Measurements from ENCODE around the gene LAD1.

The LAD1 gene, protein sequence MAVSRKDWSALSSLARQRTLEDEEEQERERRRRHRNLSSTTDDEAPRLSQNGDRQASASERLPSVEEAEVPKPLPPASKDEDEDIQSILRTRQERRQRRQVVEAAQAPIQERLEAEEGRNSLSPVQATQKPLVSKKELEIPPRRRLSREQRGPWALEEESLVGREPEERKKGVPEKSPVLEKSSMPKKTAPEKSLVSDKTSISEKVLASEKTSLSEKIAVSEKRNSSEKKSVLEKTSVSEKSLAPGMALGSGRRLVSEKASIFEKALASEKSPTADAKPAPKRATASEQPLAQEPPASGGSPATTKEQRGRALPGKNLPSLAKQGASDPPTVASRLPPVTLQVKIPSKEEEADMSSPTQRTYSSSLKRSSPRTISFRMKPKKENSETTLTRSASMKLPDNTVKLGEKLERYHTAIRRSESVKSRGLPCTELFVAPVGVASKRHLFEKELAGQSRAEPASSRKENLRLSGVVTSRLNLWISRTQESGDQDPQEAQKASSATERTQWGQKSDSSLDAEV

DNA sequence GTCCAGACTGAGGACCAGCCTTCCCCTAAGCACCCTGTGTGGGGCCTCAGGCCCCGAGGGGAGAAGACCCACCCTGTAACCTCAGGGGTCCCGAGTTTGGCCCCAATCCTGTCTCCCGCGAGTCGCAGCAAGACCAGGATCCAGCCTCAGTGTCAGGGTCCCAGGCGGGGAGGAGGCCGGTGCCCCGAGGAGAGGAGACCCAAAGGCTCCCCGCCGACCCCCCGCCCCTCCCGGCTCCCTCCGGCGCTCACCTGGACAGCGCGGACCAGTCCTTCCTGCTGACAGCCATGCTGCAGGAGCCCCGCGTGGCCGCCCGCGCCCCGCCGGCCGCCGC lies at the start of gene LAD1:
Gene LAD1, minus strand, starts transcription at position 307 of the 334 bp plus-strand sequence. Its CDS starts 18 bp downstream, at position 289.
- no peak for DNase-seq

DNA sequence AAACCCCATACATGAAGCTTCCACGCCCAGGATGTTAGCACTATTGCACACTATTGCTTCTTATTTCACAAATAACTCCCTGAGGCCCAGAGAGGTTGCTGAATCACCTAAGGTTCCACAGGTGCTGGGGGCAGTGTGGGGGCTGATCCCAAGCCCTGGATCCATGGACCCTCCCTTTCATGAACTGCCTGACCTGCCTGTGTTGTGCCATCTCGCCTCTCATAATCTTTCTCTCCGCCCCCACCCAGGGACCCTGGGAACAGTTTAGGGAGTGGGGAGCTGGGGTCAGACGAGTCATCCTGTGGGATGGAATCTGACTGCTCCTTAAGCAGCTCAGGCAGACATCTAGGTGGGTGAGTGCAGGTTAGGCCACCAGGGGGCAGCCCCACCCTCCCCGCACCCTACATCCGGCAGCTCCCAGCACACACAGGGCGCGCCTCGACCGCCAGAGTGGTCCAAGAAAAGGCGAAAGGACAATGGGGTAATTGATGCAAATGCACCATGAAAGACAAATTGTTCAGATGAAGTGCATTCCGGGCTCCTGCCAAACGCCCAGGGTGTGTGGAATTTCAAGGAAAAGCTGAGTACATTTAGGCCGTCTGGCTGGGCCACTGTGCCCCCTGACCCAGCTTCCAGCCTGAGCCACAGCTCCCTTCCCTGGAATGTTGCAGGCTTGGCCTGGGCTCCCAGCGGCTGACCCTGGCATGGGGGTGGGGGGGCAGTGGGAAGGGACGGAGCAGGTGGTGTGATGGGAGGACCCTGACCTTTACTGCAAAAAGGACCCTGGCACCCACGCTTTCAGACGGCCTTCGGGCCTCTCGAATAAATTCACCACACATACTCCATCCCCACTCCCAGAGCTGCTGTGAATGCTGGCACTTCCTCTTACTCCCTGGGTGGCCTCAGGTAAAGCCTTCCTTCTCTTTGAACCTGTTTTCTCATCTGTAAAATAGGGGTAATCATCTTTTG lies 49.1 kb upstream of the LAD1 start:
- peak; percentile 69 for DNase-seq

DNA sequence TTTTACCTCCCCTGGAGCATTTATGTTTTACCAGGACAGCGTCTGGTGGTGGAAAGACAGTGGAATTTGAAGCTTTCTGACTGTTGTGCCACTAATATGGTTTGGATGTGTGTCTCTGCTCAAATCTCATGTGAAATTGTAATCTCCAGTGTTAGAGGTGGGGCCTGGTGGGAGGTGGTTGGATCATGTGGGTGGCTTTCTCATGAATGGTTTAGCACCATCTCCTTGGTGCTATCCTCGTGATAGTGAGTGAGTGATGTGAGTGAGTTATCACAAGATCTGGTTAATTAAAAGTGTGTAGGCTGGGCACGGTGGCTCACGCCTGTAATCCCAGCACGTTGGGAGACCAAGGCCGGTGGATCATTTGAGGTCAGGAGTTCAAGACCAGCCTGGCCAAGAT lies 46.2 kb upstream of the LAD1 start:
- no peak for DNase-seq

DNA sequence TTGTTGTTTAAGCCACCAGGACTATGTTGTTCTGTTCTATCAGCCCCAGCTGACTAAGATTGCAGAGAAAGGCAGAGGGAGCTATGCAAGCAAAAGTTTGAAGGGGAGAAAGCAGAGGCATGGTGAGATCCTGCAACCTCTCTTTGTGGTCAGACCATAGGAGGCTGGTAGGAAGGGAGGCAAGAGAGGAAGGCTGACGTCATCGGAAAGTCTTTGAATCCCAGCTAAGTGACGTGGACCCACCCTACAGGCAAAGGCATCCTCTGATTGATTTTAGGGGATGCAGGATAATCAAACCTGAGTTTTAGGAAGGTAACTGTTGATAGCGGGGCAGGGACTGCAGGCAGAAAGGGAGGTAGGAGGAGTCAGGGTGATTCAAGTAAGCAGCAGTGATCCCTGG lies 45.7 kb upstream of the LAD1 start:
- DNase-seq: peak; percentile 54

DNA sequence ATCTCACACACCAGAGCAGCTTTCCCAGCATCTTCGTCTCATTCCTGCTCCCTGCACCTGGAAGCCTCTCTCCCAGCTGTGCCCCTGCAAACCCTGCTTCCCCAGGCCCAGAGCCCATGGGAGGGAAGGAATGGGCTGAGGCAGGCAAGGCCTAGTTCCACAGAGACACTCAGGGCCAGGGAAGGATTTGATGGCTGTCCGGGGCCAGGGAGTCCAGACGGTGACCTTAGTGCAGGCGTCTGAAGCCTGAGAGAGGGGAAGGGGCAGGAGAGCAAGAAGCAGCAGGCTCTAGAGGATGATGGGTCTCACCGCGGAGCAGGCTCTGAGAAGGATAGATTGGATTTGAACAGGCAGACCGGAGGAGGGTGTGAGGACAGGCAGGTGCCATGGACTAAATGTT lies 44.6 kb upstream of the LAD1 start:
- no peak for DNase-seq

DNA sequence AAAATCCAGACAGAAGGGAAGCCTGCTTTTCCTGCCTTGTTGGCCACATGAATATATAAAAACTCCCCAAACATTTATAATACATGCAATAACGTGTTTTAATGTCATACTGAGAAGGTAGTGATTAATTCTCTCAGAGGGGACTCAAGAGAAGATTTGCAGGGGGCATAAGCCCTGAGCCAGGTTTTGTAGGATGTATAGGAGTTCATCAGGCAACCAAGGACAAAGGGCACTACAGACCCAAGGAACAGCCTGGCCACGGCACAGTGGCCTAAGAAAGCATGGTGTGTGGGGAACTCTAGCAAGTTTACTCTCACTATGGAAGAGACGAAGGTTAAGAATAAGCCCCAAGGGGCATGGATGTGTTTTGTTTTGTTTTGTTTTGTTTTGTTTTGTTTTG lies 37.8 kb upstream of the LAD1 start:
- DNase-seq: no peak

DNA sequence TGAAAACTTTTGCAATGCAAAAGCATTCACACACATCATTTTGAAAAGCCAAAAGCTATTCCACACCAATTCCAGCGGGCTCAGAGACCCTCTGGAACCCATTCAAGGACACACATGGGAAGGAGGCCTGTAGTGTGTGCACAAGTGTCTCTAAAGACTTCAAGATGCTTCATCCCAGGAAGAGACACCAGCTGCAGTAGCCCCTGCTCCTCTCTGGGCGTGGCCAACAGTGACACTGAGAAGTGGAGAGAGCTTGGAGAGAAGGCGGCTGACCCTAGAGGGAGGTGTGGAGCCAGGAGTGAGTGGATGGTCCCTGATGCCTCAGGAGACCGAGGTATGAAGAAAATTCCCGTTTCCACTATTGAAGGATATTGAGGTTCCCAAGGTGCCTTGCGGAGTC lies 37.3 kb upstream of the LAD1 start:
- peak; percentile 46 for DNase-seq

DNA sequence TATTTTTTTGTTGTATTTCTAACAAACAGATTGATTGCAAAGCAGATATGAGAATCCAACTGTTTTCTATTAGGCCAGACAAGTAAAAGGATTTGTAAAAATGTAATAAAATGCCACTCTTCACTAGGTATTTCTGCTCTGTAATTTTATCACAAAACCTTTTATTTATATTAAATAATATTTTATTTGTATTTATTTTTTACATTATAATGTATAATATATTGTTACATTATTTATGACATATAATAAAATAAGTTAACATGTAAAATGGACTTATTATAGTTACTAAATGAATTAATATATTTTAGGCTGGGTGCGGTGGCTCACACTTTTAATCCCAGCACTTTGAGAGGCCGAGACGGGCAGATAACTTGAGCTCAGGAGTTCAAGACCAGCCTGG lies 35.1 kb upstream of the LAD1 start:
- DNase-seq: no peak

DNA sequence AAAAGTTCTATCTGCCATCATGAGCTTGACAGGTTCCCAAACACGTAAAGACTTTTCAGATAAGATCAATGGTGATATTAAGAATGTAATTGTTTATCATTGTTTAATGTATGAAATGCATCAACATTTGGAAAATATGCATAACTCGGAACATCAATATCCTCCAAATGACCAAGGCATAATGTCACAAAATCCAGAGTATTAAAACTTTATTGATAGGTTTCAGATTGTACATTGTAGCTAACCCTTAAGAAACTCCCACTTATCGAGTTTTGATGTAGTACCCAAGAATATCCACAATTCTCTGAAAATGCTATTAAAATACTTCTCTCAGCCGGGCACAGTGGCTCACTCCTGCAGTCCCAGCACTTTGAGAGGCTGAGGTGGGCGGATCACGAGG lies 34.5 kb upstream of the LAD1 start:
- DNase-seq: no peak

DNA sequence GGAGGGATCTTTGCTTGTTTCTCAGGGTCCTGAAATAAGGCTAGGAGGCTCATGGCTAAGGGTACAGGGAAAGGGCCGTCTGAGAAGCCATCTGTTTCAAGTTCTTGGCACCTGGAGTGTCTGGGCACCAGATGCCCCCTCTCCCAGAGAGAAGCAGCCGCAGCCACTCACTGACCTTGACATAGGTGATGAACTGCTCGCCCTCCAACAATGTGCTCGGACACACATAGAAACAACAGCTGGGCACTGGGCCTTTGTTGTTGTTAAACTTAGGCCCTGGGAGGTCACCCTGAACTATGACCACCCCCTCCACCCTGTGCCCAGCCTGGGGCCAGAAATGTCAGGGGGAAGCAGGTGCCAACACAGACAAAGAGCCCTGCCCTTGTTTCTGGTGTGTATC lies 31.7 kb upstream of the LAD1 start:
- no peak for DNase-seq

DNA sequence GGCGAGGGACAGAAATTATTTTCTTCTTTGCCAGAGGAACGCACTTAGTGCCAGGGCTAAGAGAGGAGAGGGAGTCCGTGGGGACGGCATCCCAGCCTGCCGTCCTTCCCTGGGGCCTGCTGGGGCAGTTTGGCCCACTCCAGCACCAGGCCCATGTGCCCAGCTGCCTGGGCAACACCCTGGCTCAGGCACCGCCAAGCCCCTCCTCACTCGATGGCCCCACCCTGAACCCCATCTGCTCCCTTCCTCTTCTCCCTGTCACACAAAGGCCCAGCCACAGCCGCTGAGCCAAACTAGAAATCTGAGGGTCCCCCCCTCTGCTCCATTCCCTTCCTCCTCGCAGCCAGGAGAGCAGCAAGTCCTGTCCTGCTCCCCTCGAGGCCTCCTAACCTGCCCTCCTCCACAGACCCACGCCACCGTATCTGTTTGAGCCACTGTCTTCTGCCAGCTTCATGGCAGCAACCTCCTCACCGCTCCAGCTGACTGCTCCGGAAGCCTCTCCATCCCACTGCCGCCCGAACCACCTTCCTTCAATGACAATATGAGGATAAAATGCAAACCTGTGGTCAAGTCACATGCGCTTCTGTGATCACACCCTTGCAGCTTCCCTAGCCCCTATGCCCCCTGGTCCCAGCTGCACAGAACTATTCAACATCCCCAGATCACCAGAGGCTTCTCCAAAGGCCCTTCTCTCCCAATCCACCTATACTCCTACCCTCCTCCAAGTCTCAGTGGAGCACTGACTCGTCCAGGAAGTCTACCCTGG lies 30.8 kb upstream of the LAD1 start:
- no peak for DNase-seq

DNA sequence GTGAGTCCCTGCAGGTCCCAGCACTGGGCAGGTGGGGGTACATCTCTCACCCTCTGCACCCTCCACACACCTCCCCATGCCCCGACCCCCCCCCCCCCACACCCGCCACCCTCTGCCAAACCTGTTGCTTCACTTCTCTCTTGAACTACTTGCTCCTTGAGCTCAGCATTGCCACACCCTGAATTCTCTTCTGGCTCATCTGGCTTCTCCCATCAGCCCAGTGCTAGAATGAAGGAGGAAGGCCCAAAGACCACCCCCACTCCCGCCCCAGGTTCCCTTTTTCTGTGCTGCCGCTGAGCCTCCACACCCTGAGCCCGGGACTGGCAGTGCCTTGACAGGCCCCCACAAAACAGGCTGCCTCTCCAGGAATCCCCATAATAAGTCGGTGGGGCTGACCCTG lies 28.8 kb upstream of the LAD1 start:
- no peak for DNase-seq

DNA sequence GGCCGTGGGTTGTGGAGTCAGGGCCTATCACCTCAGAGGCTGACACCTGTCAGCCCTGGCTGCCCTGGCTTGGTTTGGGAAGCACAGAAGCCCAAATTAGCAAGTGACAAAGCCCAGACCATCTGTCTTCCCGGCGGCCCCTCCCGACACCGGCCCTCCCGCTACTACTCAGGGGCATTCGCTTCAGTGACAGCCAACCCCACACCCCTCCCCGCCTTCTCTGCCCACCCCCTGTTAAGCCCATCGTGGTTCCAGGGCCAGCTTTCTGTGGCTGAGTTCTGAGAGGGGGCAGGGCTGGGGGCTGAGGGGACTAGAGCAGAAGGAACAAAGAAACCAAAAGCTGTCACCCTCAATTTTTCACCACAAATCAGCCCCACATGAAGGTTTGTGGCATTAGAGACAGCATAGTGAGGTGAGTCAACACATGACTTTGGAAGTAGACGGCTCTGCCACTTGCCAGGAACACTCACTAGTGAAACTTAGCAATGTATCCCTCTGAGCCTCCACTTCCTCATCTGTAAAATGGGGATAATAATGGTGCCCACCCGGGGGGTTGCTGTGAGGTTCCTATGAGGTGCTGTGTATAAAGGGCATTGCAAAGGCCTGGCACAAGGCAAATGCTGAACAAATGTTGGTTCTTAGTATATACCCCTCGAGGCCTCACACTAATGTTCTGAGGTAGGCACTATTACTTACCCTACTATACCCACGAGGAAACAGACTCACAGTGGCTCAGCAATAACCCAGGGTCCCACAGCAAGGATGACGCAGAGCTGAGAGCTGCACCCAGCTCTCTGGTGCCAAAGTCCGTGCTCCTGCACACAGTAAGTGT lies 27.6 kb upstream of the LAD1 start:
- peak; percentile 22 for DNase-seq

DNA sequence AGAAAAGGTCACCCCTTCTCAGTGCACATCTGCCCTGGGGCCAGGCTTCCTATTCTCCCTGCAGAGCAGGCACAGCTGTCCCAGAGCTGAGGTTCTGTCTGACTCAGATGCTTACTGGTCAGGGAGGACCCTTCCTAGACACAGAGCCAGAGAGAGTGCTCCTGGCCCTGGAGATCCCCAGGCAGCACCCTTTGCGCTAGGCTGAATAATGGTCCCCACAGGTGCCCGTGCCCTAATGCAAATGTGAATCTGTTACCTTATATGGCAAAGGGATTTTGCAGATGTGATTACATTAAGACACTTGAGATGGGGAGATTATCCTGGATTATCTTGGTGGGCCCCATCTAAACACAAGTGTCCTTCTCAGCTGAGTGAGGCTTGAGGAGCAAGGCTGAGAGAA lies 25.0 kb upstream of the LAD1 start:
- no peak for DNase-seq

DNA sequence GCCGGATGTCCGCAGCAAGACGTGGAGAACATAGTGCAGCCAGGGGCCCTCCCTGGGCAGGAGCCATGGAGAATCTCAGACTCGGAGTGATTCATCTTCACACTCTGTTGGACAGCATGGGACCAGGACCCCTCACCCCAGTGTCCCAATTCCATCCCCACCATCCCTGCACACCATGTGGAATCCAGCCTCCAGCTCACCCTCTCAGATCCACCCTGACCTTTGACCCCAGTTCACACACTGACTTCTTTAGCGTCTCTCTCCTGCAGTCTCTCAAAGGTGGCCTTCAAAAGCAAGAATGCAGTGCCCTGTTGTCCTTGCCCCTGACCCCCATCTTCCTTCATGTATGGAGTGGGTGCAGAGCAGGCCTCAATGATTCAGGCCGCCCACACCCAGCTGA lies 24.5 kb upstream of the LAD1 start:
- no peak for DNase-seq

DNA sequence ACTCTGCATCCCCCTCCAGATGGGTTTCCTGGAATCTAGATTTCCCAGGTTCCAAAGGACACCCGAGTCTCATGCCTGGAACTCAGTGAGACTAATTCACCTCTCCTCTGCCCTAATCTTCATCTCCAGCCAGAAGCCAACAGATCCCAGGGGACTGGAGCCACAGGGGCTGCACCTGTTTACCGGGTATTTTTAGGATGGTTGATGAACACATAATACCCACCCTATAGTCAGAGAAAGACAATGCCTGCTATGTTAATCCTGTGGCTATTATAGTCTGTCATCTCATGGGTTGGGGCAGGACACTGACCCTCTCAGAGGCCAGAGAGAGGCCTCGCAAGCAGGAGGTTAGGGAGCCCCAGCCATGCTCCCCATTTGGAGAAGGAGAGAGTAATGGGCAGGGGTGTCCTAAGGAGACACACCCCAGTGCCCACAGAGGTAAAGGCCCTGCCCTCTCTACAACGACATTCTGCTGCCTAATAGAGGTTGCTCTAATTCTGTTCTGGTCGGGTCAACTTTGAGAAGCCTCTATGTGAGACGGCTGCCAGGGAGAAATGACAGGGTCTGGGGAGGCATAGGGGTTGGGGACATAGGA lies 23.4 kb upstream of the LAD1 start:
- DNase-seq: no peak

DNA sequence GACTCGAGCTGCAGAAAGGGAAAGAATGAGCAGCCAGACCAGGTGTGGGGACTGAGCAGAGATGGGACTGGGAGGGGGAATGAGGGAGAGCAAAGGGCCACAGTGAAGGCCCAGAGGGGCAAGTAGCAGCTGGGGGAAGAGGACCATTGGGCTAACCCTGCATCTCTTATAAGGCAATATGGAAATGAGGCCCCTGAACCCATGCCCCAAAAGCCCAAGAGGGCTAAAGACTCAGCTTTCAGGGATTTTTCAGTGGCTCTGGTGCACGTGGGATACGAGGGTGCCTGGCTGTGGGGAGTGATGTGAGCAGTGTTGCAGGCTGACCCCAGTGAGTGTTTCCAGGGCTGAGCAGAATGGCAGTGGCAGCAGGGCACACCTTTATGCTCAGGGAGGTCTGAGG lies 22.9 kb upstream of the LAD1 start:
- DNase-seq: no peak

DNA sequence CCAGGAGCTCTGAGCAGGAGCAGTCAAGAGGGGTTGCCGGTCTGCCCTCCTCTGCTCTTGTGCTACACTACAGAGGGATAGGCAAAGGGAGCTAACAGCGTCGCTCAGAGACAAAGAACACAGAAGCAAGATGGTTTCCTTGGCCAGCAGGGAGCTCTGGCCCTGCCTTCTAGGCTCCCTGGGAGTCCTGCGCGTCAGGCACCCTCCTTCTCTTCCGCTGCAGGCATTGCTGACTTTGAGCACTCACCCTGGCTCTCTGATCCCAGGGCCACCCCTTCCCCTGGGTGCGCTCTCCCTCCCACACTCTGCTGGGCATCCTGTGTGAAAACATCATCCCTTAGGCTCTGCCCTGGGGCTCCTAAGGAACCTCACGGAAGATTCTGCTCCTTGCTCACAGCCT lies 21.9 kb upstream of the LAD1 start:
- DNase-seq: no peak

DNA sequence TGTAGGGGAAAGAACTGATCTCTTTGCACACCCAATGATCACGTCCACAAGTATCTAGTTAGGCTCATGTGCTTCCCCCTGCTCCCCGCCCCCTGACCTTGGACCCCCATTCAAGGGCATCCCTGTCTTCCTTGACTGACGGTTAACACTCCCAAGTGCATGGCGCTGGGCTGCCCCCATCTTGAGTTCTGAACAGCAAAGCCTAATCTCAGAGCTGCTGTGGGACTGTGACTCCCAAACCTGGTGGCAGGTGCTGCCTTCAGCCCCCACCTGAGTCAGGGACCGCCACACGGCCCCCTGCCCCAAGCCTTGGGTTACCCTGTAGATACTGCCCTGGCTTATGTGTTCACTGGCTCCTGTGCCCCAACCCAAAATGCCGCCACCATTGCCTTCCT lies 21.5 kb upstream of the LAD1 start:
- no peak for DNase-seq

DNA sequence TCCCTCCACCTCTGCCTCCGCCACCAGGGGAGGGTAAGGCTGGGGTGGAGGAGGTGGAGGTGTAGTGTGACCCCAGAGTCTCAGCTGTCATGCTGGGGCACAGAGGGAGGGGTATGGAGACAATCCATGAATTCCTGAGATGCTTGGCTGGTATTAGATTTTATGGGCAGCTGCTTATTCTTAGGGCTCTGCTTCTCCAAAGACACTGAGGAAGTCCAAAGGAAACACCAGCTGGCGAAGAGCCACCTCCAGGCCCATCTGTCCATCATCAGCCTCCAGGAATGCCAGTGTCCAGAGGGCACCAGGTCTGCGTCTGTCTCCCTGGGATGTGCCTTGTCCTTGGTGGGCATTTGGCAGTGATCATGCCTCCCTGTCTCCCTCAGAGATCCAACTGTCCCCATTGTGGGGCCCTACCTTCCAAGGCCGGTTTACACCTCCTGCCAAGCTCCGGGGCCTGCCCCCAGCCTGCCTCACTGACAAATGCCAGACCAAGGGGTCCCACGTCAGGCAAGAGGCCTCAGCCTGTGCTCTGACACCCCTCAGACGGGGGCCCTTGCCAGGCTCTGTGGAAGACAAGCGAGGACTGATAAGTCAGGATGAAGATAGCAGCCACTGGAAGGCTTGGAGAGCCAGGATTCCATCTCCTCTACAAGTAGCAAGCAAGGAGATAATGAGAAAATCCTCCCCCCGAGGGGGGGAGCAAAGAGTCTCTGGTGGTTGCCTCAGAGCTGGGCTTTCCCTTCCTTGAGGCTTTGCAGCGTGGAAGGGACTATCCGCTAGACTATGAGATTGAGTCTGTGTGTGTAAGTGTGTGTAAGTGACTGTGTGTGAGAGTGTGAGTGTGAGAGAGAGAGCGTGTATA lies 20.9 kb upstream of the LAD1 start:
- no peak for DNase-seq

DNA sequence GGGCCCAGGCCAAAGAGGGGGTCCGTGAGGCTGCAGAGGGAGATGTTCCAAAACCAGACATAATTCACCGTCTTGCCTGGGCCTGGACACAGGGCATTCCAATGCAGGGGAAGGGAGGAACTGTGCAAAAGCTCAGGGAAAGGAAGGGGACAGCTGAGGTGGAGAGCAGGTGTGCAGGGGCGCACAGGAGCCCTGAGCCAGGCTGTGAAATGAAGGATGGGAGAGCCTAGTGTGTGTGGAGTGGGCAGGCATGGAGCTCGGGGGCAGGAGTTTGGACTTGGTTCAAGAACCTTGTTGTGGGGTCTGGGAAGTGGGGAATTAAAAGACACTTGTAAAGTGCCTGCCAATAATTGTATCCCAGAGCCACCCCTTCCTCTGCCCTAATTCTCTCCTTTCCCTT lies 20.1 kb upstream of the LAD1 start:
- no peak for DNase-seq

Measured in fibroblast of skin of right biceps (primary cell).